Cortex of kidney (tissue), 1 donor: ENCODE data around the gene TMUB2.

Source experiments
- DNase-seq: peaks from one replicate; lab custom pipeline; 2025; lab: John Stamatoyannopoulos, UW

The TMUB2 gene

GRCh38 chr17:44176671-44177501 lies 9.9 kb upstream of the TMUB2 start:
- no peak for DNase-seq

GRCh38 chr17:44177640-44178039 lies 9.1 kb upstream of the TMUB2 start:
- DNase-seq, result no peak

GRCh38 chr17:44178133-44178532 lies 8.6 kb upstream of the TMUB2 start:
- DNase-seq, result no peak

GRCh38 chr17:44183024-44183423 lies 3.7 kb upstream of the TMUB2 start:
- DNase-seq, result no peak

GRCh38 chr17:44184212-44184810 lies 2.5 kb upstream of the TMUB2 start:
- no peak for DNase-seq

GRCh38 chr17:44187131-44187899 lies 543 bp downstream of the TMUB2 start:
- no peak for DNase-seq

- DNase-seq, result no peak
Measured at GRCh38 chr17:44188576-44189403, 2.0 kb downstream of the TMUB2 start.

- no peak for DNase-seq
Measured at GRCh38 chr17:44190481-44190880, 3.7 kb downstream of the TMUB2 start.

GRCh38 chr17:44191369-44191768 lies 4.6 kb downstream of the TMUB2 start:
- no peak for DNase-seq

GRCh38 chr17:44191941-44192496 lies 5.2 kb downstream of the TMUB2 start:
- no peak for DNase-seq

GRCh38 chr17:44192750-44193149 lies 6.0 kb downstream of the TMUB2 start:
- no peak for DNase-seq

- DNase-seq, result no peak
Measured at GRCh38 chr17:44193326-44194084, 6.7 kb downstream of the TMUB2 start.

- no peak for DNase-seq
Measured at GRCh38 chr17:44197107-44197506, 10.3 kb downstream of the TMUB2 start.

GRCh38 chr17:44197980-44198720 lies 11.4 kb downstream of the TMUB2 start:
- DNase-seq, result no peak

GRCh38 chr17:44198721-44199552 lies 12.2 kb downstream of the TMUB2 start:
- no peak for DNase-seq

GRCh38 chr17:44199553-44200477 lies 13.0 kb downstream of the TMUB2 start, which contains the start of gene ATXN7L3:
Gene ATXN7L3 (minus strand): TSS chr17:44199884. CDS start chr17:44198070, 1,814 bp downstream.
- DNase-seq, result peak; percentile 89

GRCh38 chr17:44200478-44201155 lies 13.8 kb downstream of the TMUB2 start:
- no peak for DNase-seq
